HepG2 (cell line): Measurements from ENCODE around the gene TIMM13. TPM values are rescaled to one million over a fixed set of nuclear protein-coding genes. Genes with fewer than 3 reads are reported as not detected.

Experiments used
- ARNTL ChIP-seq: sonication (generic); formaldehyde crosslinking; IDR thresholded peaks from 2 replicates; pipeline ENCODE4 v1.4.0; 2020; ENCODE audit warnings: mild to moderate bottlenecking, missing genetic modification reagents
- BCLAF1 ChIP-seq: fragments of 450-650 bp; IDR thresholded peaks from 2 replicates; pipeline ENCODE4 v1.6.1; 2017; ENCODE audit warnings: mild to moderate bottlenecking
- CENPX ChIP-seq: sonication (generic); formaldehyde crosslinking; IDR thresholded peaks from 2 replicates; pipeline ENCODE4 v1.9.0; 2021; ENCODE audit warnings: mild to moderate bottlenecking, missing genetic modification reagents, moderate library complexity
- EEA1 ChIP-seq: sonication (generic); formaldehyde crosslinking; IDR thresholded peaks from 2 replicates; pipeline ENCODE4 v1.5.1; 2020; ENCODE audit warnings: mild to moderate bottlenecking, missing genetic modification reagents, borderline replicate concordance
- ELF3 ChIP-seq: IDR thresholded peaks from 2 replicates; pipeline ENCODE4 v1.6.1; 2016; ENCODE audit warnings: missing genetic modification reagents, missing compliant biosample characterization
- HES4 ChIP-seq: sonication (generic); formaldehyde crosslinking; IDR thresholded peaks from 2 replicates; pipeline ENCODE4 v1.9.0; 2021; ENCODE audit warnings: mild to moderate bottlenecking, missing genetic modification reagents, borderline replicate concordance
- MTF2 ChIP-seq: sonication (generic); formaldehyde crosslinking; IDR thresholded peaks from 2 replicates; pipeline ENCODE4 v1.5.0; 2020; ENCODE audit warnings: missing genetic modification reagents, borderline replicate concordance
- PATZ1 ChIP-seq: sonication (generic); formaldehyde crosslinking; IDR thresholded peaks from 2 replicates; pipeline ENCODE4 v1.4.0; 2020; ENCODE audit warnings: missing genetic modification reagents
- POLR2AphosphoS5 ChIP-seq: IDR thresholded peaks from 2 replicates; pipeline ENCODE4 v1.6.1; 2012; ENCODE audit warnings: low read depth, low read length
- RAD21 ChIP-seq: fragments of 450-650 bp; formaldehyde crosslinking; IDR thresholded peaks from 2 replicates; pipeline ENCODE4 v1.5.0; 2020; ENCODE audit warnings: mild to moderate bottlenecking
- RORA ChIP-seq: sonication (generic); formaldehyde crosslinking; IDR thresholded peaks from 2 replicates; pipeline ENCODE4 v1.5.0; 2020; ENCODE audit warnings: mild to moderate bottlenecking, missing genetic modification reagents, moderate library complexity
- SAFB2 ChIP-seq: sonication (generic); formaldehyde crosslinking; IDR thresholded peaks from 2 replicates; pipeline ENCODE4 v1.5.1; 2020; ENCODE audit warnings: missing genetic modification reagents, low read depth, mild to moderate bottlenecking, borderline replicate concordance
- SKI ChIP-seq: fragments of 450-650 bp; IDR thresholded peaks from one replicate; pipeline ENCODE4 v1.6.1; 2018; ENCODE audit warnings: mild to moderate bottlenecking; ENCODE audit not compliant: partially characterized antibody
- SRSF4 ChIP-seq: fragments of 200-400 bp; formaldehyde crosslinking; IDR thresholded peaks from one replicate; pipeline ENCODE4 v1.6.1; 2018; ENCODE audit warnings: mild to moderate bottlenecking, low read depth, low read length, moderate library complexity; ENCODE audit not compliant: poor library complexity, severe bottlenecking
- ZBED4 ChIP-seq: sonication (generic); formaldehyde crosslinking; IDR thresholded peaks from 2 replicates; pipeline ENCODE4 v1.4.0; 2020; ENCODE audit warnings: missing genetic modification reagents, borderline replicate concordance
- ZNF207 ChIP-seq: fragments of 450-650 bp; IDR thresholded peaks from 2 replicates; pipeline ENCODE4 v1.6.1; 2016; ENCODE audit warnings: antibody characterized with exemption, borderline replicate concordance
- ZNF232 ChIP-seq: sonication (generic); formaldehyde crosslinking; IDR thresholded peaks from 2 replicates; pipeline ENCODE4 v1.4.0; 2020; ENCODE audit warnings: missing genetic modification reagents, borderline replicate concordance
- ZNF644 ChIP-seq: IDR thresholded peaks from 2 replicates; pipeline ENCODE4 v1.6.1; 2016; ENCODE audit warnings: low read depth
- ZNF709 ChIP-seq: sonication (generic); formaldehyde crosslinking; IDR thresholded peaks from 2 replicates; pipeline ENCODE4 v1.5.0; 2020; ENCODE audit warnings: mild to moderate bottlenecking, missing genetic modification reagents
- ZNF768 ChIP-seq: sonication (generic); formaldehyde crosslinking; IDR thresholded peaks from 2 replicates; pipeline ENCODE4 v1.4.0; 2020; ENCODE audit warnings: missing genetic modification reagents
- ZNF891 ChIP-seq: sonication (generic); formaldehyde crosslinking; IDR thresholded peaks from 2 replicates; pipeline ENCODE4 v1.5.0; 2020; ENCODE audit warnings: mild to moderate bottlenecking, missing genetic modification reagents
- ZSCAN29 ChIP-seq: sonication (generic); formaldehyde crosslinking; conservative IDR thresholded peaks from 2 replicates; pipeline ENCODE4 v1.4.0; 2020; ENCODE audit warnings: mild to moderate bottlenecking, missing genetic modification reagents
- polyA plus RNA-seq, 8 experiments: library from polyadenylated mRNA; depleted of rRNA in 3 of 8; stranded (reverse) in 7 of 8; unstranded in 1 of 8; fragments of >200 nt; fragmentation: Illumina TruSeq in 4 of 8; extraction: Trizol in 4 of 8; gene quantifications; 2 replicates each; pipeline versions ENCODE4 v1.2.1 to v1.2.3, GENCODE V29; 2011 to 2016; ENCODE audit warnings: low read depth in 4 of 8, missing spikeins in 1 of 8, mixed read lengths in 1 of 8; ENCODE audit not compliant: insufficient read depth in 1 of 8
- total RNA-seq, 5 experiments: library from RNA; depleted of rRNA; stranded (reverse); fragments of >200 nt; fragmentation: Illumina TruSeq; extraction: Trizol; gene quantifications; 2 replicates each; pipeline ENCODE4 v1.2.3, GENCODE V29; 2016; ENCODE audit warnings: low read depth in 1 of 5

TIMM13 gene
- total and polyA plus RNA-seq, 2 of the 13 experiments (the other 11 are each of a cell fraction or from before 2014, with no cell fraction given) = 48.4 to 108 TPM

GRCh38 chr19:2474232-2475017 lies 47.0 kb upstream of the TIMM13 start (continued):
- TF ChIP-seq PATZ1 (CRISPR knock-in tag) (peak; percentile 88), SKI (peak; percentile 92), ZNF891 (CRISPR knock-in tag) (no peak), SAFB2 (CRISPR knock-in tag) (no peak), RORA (CRISPR knock-in tag) (no peak), BCLAF1 (no peak), ZNF207 (no peak), POLR2AphosphoS5 (no peak), ARNTL (CRISPR knock-in tag) (0 out of 2 replicates have a peak, but pooled peaks have one; percentile 40), ZNF232 (CRISPR knock-in tag) (no peak), HES4 (CRISPR knock-in tag) (no peak), ZNF768 (CRISPR knock-in tag) (no peak), MTF2 (CRISPR knock-in tag) (0 out of 2 replicates have a peak, but pooled peaks have one; percentile 40), ELF3 (peak; percentile 62; the same call in 1 of the 2 replicates), ZNF644 (CRISPR knock-in tag) (no peak), ZNF709 (CRISPR knock-in tag) (0 out of 2 replicates have a peak, but pooled peaks have one; percentile 30), CENPX (CRISPR knock-in tag) (no peak), ZBED4 (CRISPR knock-in tag) (peak; percentile 70; the same call in 1 of the 2 replicates), ZSCAN29 (CRISPR knock-in tag) (no peak), EEA1 (CRISPR knock-in tag) (0 out of 2 replicates have a peak, but pooled peaks have one; percentile 14), RAD21 (CRISPR knock-in tag) (peak; percentile 99), SRSF4 (no peak)
